HG02610 (cell line): ENCODE measurements around the gene TBC1D23.
"Not testable (repeated sequence)": the region's sequence is repeated elsewhere in the genome, so short reads cannot be mapped to it uniquely, and the experiment has no call there.

Source experiments
- ATAC-seq: cut with Tn5 transposase; IDR thresholded peaks from one replicate; pipeline ENCODE4 v1.9.1; 2021; ENCODE audit warnings: mild to moderate bottlenecking, moderate library complexity; ENCODE audit not compliant: unreplicated experiment

TBC1D23 gene

DNA sequence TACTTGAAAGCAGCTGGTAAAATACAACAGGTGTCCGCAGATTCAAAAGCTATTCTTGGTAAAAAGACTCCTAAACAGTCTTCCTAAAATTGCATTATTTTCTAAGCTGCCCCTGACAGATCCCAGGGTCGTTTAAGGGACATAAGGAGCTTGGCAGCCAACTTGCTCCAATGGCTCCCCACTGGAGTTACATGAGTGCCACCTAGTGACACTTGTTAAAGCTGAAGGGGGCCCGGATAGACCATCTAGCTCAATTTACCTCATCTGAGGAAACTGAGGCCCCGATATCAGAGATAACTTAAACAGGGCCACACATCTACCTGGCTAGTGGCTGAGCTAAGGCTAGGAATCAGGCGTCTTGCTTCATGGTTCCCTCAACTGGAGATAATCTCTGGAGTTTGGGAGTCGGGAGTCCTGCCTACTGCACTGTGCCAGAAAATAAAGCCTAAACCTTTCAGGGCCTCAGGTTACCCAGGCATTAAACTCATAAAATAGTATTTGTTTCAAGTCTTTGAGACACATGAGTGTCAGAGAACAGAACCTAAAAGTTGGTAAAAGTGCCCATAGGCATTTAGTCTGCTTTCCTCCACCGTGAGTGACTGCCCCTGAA lies 6.5 kb upstream of the TBC1D23 start:
- peak; percentile 75 for ATAC-seq

DNA sequence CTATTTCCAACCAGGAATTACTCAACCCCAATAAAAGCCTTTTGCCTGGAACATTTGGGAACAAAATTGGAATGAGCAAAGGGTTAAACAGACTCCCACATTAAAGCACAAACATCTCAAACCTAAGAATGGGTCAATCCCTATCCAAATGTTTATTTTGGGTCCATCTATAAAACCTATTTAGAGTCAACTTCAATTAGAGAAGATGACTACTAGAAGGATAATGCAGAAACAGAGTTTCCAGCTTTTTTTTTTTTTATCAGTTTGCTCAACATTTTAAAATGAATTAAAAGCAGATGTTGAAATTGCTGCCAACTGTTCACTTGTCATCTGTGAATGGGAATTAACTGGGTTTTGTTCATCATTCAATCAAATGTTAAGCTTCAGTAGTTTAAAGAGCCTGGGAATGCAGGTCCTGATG lies 4.1 kb upstream of the TBC1D23 start:
- no peak for ATAC-seq

DNA sequence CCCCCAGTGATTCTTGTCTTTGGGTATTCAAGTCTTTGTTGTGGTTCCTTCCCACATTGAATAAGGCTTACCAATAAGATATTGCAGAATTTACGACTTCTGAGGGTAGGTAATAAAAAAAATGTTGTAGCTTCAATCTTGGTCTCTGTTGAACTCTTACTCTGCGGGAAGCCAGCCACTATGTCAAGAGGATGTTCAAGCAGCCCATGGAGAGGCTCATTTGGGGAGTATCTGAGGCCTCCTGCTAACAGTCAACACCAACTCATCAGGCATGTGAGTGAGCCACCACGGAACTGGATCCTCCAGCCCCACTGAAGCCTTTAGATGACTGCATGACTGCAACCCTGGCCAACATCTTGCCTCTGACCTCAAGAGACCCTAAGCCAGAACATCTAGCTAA lies 3.2 kb upstream of the TBC1D23 start:
- ATAC-seq: no peak

DNA sequence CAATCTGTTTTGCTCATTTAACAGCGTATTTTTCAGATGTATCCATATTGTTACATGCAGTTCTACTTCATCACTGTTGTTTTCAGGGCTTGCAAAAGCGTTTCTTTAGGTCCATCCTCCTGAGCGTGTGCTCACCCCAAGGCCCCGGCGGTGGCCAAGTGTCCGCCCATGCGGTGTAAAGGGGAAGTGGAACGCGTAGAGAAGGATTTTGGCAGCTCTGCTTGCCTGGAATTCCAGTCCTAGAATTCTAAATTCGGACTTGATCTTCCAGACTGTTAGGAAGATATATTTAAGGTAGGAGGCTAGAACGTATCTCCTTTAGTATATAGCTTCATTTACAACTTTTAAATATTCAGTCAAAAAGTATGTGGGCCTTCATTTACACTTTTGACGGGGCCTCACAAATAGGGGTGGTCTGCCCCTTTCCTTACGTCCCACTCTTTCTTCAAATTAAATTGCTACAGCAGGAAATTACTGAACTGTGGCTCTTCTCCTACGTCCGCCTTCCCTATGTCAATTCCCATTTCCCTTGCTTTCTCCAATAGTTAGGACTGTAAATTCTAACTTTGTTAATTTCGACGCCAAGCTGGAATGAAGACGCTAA lies 609 bp upstream of the TBC1D23 start:
- no peak for ATAC-seq

DNA sequence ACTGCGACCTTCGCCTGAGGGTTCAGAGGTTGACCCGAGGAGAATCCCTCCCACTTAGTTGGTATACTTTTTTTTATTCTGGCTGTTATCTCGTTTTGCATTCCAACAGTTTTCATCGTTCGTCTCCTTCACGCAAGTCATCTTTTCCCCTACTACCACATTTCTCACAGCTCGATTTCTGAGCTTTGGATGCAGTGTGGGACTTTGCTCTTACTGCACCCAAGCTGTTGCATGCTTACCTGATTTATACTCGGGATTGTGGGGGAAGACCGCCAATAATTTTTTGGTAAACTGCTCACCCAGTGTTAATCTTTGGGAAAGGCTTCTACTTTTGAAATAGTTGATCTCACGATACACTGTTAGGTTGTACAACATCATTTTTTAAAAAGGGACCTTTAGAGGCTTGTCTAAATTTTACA lies 702 bp downstream of the TBC1D23 start:
- ATAC-seq: no peak

DNA sequence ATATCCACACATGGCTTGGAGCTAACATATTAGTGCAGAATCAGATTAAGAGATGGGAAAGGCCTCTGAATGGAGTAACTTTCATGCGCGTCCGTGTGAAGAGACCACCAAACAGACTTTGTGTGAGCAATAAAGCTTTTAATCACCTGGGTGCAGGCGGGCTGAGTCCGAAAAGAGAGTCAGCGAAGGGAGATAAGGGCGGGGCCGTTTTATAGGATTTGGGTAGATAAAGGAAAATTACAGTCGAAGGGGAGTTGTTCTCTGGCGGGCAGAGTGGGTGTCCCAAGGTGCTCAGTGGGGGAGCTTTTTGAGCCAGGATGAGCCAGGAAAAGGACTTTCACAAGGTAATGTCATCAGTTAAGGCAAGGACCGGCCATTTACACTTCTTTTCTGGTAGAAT lies 2.1 kb downstream of the TBC1D23 start:
- ATAC-seq: not testable (repeated sequence)

DNA sequence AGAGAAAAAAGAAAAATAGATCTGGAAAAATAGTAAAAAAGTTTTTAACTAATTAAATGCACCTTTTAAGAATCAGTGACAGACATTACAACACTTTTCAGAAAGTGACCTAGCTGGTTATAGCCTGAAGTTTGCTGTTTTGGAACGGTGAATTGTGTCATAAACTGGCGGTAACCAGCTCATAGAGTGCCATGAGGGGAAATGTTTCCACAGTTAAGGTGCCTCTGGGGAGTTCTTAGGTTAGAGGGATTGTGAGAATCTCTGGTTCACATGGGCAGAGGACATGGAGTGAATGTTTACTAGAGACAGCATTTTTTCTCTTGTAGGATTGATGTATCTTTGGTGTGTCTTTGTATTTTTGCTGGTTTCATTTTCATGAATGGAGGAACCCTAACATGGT lies 2.8 kb downstream of the TBC1D23 start:
- no peak for ATAC-seq

DNA sequence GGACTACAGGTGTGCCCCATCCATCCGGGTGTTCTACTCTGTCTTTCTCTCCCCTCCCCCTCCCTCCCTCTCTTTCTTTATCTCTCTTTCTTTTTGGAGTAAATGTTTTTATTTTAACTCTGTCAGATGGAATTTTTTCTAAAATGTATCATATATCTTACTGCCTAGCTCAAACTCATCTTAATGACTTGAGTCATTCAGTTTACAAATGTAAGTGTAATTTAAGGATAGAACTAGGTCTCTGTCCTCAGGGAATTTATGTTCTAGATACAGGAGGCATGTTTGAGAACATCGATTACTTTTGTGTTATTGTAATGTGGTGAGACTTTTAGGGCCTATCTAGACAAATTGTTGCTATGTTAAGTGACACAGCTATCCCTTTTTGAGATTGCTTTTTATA lies 3.5 kb downstream of the TBC1D23 start:
- no peak for ATAC-seq

DNA sequence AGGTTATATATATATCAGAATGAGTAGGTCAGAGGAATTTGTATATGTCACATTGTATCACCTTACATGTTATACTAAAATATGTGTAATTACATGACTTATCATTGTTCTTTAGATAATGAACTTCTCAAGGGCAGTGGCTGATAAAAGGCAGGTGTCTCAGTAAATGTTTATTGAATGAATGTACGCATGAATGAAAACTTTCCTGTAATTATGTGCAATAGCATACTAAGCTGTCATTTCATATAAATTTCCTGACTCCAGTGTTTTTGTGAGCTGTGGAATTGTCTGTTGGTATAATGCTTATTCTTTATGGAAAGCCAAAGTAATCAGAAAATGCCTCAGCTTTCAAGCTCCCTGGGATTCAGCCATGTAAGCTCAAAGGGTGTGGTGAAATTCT lies 4.2 kb downstream of the TBC1D23 start:
- ATAC-seq: no peak

DNA sequence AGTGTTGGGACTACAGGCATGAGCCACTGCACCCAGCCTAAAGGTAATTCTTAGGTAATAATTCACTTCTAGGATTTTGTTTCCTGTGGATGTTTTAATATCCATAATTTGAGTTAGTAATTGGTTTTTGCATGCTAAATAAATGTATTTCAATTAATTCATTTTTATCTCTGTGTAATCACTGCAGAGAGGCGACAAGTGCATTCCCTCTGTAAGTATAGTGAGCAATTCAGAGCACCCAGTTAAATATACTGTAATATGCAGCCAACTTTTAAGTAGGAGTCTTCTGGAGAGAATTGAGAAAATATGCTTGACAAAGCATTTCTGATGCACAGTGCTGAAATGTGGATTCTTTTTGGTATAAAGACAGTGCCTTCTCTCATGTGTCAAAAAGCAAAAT lies 5.7 kb downstream of the TBC1D23 start:
- ATAC-seq: no peak

DNA sequence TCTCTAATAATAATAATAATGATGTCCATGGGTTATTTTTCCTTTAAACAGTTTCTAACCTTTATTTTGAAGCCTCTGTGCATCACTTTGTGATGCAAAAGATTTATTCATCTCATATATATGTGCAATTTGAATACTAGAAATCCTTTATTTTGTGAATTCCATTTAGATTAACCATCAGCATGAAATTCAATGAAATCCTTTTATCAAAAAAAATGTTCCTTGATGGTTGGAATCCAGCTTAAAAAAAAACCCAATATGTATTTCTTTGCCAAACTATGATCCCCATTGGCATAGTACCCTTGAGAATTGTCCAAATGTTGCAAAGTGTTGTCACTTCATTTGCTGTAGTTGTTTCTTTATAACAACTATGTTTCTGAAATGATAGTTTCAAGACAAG lies 7.4 kb downstream of the TBC1D23 start:
- no peak for ATAC-seq

DNA sequence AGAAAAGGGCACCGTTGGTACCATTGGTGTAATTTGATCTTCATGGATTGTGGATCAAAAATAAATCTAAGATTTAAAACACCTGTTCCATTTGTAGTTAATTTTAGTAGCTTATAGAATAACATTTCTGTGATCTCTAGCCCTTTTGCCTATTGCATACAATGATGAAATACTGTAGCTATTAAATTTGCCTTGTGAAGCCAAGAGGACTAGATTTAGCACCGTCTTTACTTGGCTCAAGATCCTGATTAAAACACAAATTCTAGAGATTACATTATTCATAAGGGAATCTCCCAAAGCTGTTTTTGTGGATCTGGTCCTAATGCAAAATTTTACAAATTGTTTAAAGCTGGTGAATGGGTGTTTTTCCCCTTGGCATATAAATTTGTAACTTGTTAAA lies 8.2 kb downstream of the TBC1D23 start:
- ATAC-seq: no peak

DNA sequence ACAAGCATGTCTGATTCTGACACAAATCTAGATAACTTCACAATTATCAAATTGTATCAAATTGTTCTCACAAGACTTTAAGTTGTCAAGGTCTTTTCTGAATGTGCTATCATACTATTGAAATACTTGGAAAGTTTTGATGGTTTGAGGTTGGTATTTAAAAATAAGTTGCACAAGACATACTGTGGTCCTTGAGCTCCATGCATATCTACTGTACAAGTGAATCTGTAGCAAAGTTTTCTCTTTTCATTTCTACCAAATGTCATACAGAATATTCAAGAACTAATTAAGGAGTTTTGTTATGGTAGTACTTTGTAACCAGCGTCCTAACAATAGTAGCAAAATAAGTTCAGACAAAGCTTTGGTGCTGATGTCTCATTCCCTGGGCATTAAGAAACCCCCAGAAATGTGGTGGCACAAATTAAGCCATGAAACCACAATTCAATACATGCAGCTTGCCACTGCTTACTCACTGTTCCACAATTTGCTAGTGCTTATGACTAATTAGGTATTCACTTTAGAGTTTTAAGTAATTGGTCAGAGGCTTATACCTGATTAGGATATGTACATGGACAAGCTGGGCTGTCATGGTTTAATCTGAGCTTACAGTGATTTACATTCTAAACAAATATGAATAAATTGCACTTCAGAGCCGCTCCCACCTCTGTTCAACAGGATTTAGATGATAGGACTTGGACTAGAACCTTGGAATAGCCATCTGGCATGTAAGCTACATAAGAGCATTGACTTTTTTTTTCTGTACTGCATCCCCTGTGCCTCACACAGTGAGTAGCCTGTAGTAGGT lies 8.8 kb downstream of the TBC1D23 start:
- peak; percentile 43 for ATAC-seq

DNA sequence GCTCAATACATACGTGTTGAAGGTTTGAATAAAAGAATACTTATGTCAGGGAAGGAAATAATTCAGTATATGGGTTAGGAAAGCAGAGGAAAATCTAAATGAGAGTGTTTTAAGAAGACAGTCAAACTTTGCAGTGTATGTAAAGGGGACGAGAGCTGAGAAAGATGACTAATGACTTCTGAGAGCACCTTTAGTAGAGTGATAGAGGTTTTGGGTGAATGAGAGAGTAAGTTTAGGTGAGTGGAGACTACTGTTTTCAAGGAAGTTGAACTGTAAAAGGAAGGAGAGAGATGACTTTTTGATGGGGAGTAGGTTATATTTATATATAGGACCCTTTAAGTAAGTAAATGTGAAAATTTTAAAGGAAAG lies 9.4 kb downstream of the TBC1D23 start:
- ATAC-seq: peak; percentile 64

DNA sequence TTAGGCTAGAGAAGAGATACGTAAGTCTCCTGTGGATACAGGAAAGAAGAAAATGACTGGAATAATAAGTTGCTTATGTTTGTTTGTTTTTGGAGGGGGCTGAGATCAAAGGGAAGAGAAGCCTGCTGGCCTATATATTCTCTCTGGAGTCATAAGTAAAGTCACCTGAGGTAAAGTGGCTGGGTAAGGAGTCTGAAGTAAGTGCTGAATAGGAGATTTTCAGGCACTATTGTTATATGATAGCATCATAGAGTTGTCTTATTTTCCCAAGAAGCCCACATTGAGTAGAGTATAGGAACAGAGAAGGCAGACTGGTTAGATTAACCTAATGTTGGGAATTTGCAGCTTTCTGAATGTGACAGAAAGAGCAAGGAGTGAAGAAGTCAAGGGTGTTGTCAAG lies 10.7 kb downstream of the TBC1D23 start:
- ATAC-seq: no peak

DNA sequence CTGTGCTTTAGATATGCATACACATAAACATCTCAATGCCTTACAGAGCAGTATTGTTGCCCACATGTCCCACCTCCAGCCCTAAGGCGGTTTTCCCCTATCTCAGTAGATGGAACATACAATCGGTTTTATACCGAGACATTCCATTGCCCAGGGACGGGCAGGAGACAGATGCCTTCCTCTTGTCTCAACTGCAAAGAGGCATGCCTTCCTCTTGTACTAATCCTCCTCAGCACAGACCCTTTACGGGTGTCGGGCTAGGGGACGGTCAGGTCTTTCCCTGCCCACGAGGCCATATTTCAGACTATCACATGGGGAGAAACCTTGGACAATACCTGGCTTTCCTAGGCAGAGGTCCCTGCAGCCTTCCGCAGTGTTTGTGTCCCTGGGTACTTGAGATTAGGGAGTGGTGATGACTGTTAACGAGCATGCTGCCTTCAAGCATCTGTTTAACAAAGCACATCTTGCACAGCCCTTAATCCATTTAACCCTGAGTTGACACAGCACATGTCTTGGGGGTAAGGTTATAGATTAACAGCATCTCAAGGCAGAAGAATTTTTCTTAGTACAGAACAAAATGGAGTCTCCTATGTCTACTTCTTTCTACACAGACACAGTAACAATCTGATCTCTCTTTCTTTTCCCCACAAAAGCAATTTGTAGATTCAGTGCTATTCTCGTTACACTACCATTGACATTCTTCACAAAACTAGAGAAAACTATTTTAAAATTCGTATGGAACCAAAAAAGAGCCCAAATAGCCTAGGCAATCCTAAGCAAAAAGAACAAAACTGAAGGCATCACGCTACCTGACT lies 12.2 kb downstream of the TBC1D23 start:
- not testable (repeated sequence) for ATAC-seq

DNA sequence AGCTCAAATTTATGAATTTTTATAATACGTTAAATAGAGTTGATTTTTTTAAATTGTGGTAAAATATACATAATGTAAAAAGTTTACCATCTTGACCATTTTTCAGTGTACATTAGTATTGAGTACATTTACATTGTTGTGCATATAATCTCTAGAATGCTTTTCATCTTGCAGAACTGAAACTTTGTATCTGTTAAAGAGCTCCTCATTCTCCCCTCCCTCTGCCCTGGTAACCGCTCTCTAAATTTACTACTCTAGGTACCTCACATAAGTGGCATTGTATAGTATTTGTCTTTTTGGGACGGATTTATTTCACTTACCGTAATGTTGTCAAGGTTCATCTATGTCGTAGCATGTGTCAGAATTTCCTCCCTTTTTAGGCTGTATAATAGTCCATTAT lies 13.6 kb downstream of the TBC1D23 start:
- no peak for ATAC-seq

DNA sequence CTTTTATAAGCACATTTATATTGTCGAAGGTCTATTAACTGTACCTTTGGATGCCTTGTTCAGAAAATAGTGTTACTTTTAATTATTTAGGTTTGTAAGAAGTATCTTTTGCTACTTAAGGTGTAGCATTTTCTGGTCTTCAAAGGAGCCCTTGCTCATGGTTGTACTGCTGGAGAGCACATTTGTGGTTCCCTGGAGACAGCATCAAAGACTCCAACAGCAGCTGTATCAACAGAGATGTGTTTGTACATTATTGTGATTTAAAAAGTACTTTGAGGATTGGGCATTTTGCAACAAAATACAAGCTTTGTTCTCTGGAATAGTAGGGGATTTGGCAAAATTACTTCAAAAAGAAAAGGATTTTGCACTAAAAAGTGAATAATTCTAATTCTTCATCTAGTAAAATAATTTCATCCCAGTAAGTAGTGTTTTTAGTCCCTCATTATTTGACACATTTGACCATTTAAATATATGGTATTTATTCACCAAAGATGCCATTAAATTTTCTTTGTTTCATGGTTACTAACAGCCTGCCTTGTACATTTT lies 16.5 kb downstream of the TBC1D23 start:
- no peak for ATAC-seq

DNA sequence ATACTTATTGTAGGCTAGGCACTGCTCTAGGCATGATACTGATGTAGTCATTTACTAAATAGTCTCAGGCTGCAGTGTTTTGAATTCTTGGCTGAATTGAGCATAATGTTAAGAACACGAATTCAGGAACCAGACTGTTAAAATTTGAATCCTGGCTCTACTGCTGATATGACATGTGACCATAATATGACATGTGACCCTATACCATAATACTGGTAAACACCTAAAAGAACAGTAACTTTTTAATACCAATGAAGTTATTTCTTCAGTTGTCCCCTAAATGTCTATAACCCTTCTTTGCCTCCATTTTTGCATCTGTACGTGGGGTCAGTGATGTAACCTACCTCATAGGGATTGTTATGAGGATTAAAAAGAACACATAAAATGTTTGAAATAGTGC lies 18.1 kb downstream of the TBC1D23 start:
- ATAC-seq: no peak

DNA sequence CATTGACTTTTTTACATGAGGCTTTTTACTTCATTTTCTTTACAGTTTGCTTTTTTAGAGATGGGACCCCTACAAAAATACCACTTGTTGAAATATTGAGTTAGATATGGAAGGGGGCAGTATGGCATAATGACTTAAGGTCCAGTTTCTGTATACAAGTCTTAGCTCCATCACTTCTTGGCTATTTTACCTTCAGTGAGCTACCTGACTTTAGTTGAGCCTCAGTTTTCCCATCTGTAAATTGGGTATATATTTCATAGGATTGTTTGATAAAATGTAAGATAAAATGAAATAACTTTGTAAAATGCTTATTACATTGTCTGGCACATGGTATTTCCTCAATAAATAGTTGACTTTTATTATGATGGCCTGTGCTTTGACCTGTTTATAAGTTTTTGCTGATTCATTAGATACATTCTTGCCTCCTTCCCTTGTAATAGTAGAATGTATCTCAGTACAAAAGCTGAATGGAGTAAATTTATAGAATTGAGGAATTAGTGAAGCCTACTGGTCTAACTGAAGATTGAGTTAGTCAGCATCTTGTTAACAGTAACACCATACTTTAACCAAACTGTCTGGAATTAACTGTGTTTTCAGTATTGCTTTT lies 27.6 kb downstream of the TBC1D23 start:
- no peak for ATAC-seq

DNA sequence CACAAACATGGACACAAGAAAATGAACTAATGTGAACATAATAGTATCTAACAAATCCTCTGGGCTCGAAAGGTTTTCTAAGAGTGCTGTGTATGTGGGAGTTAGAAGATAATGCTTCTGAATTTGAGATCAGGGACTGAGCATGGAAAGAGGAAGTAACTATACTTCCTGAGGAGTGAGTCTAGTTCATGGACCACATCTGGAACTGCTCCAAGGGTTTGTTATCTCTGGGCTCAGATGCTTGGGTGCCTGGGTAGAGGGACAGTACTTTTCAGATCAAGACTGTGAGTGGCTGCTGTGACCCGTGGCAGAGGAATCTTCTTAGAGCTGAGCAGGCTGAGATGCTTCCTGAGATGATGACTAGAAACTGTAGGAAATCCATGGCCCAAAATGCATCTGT lies 28.5 kb downstream of the TBC1D23 start:
- no peak for ATAC-seq
